ENCODE measurements around the gene ZNF581.

DNA sequence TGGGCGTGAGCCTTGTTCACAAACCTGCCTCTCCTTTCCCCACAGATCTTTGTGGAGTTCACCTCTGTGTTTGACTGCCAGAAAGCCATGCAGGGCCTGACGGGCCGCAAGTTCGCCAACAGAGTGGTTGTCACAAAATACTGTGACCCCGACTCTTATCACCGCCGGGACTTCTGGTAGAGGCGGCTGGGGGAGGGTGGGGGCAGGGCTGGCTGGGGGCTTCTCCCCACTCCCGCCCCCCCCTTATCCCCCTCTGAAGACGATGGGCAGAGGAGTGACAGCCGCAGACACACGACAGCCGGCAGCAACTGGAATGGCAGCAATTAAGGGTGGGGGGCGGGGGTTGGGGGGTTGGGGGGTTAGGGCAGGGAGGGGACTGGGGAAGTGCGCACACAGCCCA is 30.4 kb downstream of the ZNF581 start:
- TF ChIP-seq RXRA (IDR thresholded peaks at IDR 0.05) (no peak), YY1 (IDR thresholded peaks at IDR 0.05) (no peak), RAD21 (IDR thresholded peaks at IDR 0.05) (no peak)
- TF ChIP-seq, protein P1, sequence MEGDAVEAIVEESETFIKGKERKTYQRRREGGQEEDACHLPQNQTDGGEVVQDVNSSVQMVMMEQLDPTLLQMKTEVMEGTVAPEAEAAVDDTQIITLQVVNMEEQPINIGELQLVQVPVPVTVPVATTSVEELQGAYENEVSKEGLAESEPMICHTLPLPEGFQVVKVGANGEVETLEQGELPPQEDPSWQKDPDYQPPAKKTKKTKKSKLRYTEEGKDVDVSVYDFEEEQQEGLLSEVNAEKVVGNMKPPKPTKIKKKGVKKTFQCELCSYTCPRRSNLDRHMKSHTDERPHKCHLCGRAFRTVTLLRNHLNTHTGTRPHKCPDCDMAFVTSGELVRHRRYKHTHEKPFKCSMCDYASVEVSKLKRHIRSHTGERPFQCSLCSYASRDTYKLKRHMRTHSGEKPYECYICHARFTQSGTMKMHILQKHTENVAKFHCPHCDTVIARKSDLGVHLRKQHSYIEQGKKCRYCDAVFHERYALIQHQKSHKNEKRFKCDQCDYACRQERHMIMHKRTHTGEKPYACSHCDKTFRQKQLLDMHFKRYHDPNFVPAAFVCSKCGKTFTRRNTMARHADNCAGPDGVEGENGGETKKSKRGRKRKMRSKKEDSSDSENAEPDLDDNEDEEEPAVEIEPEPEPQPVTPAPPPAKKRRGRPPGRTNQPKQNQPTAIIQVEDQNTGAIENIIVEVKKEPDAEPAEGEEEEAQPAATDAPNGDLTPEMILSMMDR (IDR thresholded peaks at IDR 0.05; ENCODE audit: low read depth, low read length, missing input control): no peak

Measured in liver (tissue), 3 donors.